ENCODE results near the gene MCM3AP.

GRCh38 chr21:46188226-46189212 is 96.9 kb downstream of the MCM3AP start:
- TF ChIP-seq BDP1 (IDR thresholded peaks at IDR 0.05; ENCODE audit: insufficient read depth, insufficient read length) (no peak), CHAMP1 (IDR thresholded peaks at IDR 0.05) (no peak)

Data from K562 (cell line).